Prostate gland (tissue), 2 donors: ENCODE measurements around the gene MED29.

Source experiments
- POLR2A ChIP-seq: fragments of 450-650 bp; IDR thresholded peaks from one replicate; pipeline ENCODE4 v1.6.1; 2016; ENCODE audit warnings: antibody characterized with exemption, mild to moderate bottlenecking
- POLR2AphosphoS5 ChIP-seq: sonication (generic); formaldehyde crosslinking; IDR thresholded peaks from one replicate; pipeline ENCODE4 v1.6.1; 2017; ENCODE audit warnings: antibody characterized with exemption
- TF ChIP-seq, protein P1 (sequence below), 4 experiments: fragments of 200-600 bp in 2 of 4; fragments of 450-650 bp in 2 of 4; sonication (generic) in 2 of 4; IDR thresholded peaks; 1 replicate in 3 of 4; 2 replicates in 1 of 4; pipeline ENCODE4 v1.5.1; 2016 to 2019; ENCODE audit warnings: antibody characterized with exemption in 4 of 4, mild to moderate bottlenecking in 2 of 4, moderate library complexity in 2 of 4

DNA sequence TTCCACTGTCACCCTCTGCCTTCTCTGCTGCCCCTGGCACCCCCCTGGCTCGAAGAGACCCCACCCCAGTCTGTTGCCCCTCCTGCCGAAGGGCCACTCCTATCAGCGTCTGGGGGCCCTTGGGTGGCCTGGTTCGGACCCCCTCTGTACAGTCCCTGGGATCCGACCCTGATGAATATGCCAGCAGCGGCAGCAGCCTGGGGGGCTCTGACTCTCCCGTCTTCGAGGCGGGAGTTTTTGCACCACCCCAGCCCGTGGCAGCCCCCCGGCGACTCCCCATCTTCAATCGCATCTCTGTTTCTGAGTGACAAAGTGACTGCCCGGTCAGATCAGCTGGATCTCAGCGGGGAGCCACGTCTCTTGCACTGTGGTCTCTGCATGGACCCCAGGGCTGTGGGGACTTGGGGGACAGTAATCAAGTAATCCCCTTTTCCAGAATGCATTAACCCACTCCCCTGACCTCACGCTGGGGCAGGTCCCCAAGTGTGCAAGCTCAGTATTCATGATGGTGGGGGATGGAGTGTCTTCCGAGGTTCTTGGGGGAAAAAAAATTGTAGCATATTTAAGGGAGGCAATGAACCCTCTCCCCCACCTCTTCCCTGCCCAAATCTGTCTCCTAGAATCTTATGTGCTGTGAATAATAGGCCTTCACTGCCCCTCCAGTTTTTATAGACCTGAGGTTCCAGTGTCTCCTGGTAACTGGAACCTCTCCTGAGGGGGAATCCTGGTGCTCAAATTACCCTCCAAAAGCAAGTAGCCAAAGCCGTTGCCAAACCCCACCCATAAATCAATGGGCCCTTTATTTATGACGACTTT lies 17.4 kb downstream of the MED29 start:
- peak; percentile 43 for TF ChIP-seq POLR2A
- TF ChIP-seq, protein P1, sequence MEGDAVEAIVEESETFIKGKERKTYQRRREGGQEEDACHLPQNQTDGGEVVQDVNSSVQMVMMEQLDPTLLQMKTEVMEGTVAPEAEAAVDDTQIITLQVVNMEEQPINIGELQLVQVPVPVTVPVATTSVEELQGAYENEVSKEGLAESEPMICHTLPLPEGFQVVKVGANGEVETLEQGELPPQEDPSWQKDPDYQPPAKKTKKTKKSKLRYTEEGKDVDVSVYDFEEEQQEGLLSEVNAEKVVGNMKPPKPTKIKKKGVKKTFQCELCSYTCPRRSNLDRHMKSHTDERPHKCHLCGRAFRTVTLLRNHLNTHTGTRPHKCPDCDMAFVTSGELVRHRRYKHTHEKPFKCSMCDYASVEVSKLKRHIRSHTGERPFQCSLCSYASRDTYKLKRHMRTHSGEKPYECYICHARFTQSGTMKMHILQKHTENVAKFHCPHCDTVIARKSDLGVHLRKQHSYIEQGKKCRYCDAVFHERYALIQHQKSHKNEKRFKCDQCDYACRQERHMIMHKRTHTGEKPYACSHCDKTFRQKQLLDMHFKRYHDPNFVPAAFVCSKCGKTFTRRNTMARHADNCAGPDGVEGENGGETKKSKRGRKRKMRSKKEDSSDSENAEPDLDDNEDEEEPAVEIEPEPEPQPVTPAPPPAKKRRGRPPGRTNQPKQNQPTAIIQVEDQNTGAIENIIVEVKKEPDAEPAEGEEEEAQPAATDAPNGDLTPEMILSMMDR (IDR thresholded peaks at IDR 0.05): no peak
- peak; percentile 91 for TF ChIP-seq POLR2AphosphoS5
